ENCODE data around the gene SHISA8. TPM values are rescaled to one million over a fixed set of nuclear protein-coding genes. Genes with fewer than 3 reads are reported as not detected.
A peak's percentile ranks its signal among the peaks of the same experiment; 100 is the strongest.

SHISA8 gene
- total RNA-seq, 6 donors from 2014 or later, result 0.17 TPM; not detected in 5

DNA sequence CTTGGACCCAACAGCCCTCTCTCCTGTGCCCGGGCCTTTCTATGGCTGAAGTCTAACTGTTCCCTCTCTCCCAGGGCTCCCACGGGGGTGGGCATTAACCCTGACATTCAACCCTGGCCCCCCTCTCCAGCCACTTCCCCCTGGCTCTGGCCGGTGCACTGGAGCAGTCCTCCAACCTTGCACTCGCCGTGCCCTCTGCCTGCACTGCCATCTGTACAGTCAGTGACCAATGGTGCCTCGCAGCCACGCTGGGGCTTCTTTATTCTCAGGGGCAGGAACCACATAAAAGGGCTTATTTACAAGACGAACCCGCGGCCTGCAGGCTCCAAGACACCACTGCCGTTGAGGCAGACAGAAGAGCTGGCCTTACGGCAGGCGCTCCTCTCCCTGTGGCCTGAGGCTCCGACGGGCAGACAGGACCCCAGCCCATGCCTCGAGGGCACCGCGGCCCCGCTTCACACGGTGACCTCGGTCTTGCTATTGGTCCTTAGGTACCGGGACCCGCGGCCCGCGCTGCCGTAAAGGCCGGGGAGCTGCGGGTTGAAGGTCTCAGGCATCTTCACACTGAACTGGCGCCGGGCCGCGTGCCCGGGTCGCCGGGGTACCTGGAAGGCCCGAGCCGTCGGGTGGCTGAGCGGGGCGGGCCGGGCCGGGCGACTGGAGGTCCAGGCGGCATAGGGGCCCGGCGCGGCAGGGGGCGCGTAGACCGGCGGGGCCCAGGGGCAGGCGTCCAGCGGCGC, 5.4 kb downstream of the SHISA8 start:
- no peak for ATAC-seq (ENCODE audit: low FRiP score in 2 of 2)
- TF ChIP-seq POLR2A (IDR thresholded peaks at IDR 0.05), result no peak
- peak in 1 of 2 donors; percentile 87 for DNase-seq
- H3K4me1 ChIP-seq, result peaks cover 21 to 46% (median 27%) of the 10 kb centered on the region in 4 donors
- H3K27me3 ChIP-seq, result peaks cover 0 to 53% (median 39%) of the 10 kb centered on the region in 4 donors
- H3K4me3 ChIP-seq, result peak overlapping the region in 3 of 4 donors; percentile 28 to 40 (median 38)
- H3K36me3 ChIP-seq, result peaks cover 8 to 34% (median 22%) of the 10 kb centered on the region in 4 donors
- H3K27ac ChIP-seq, result no peak overlapping the region
- 49 to 58% methylated on average over 16 to 23 of the region's 55 CpGs for WGBS, 2 donors
- no peaks in the 10 kb centered on the region for H3K9me3 ChIP-seq

DNA sequence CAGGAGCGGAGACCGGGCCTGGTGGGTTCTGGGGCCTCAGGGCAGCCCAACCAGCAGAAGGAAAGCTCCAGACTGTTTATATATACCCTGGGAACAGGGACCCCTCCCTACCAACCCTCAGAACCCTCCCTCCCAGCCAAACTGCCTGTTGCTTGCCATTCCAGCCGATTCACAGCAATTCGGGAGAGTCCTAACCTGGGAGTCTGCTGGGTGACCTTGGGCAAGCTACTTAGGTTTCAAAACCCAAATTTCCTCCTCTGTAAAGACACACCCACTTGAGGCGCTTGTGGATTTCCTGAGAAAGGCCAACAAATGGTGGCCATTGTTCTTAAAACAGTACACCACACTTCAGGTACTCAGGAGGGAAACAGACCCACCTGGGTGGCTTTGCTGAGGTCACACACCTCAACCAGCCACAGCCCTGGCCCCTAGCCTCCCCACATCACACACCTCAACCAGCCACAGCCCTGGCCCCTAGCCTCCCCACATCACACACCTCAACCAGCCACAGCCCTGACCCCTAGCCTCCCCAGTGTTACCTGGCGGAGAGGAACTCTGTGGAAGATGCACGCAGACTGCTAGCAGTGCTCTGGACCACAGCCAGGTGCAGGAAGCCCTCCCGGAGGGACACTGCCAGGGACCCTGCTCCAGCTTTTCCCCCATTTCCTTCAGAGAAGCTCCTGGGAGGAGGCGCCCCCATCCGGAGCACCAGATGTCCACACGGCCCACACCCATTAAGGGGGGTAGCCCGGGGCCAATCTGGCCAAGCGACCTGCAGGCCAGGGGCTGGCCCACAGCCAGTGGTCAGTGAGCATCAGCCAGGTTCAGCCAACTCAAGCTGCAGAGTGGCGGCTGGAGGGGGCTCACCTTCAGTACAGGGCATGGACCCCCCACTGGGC, 6.2 kb downstream of the SHISA8 start:
- H3K27me3 ChIP-seq, result peaks cover 0 to 45% (median 33%) of the 10 kb centered on the region in 4 donors
- H3K4me1 ChIP-seq, result peaks cover 16 to 38% (median 25%) of the 10 kb centered on the region in 4 donors
- H3K27ac ChIP-seq, result no peak overlapping the region
- H3K36me3 ChIP-seq, result peaks cover 9 to 42% (median 31%) of the 10 kb centered on the region in 4 donors
- no peak overlapping the region for H3K4me3 ChIP-seq
- no peaks in the 10 kb centered on the region for H3K9me3 ChIP-seq
- peak in 1 of 2 donors; percentile 70 for DNase-seq
- 57 to 58% methylated on average over 6 to 10 of the region's 14 CpGs for WGBS, 2 donors
- TF ChIP-seq, protein P1, sequence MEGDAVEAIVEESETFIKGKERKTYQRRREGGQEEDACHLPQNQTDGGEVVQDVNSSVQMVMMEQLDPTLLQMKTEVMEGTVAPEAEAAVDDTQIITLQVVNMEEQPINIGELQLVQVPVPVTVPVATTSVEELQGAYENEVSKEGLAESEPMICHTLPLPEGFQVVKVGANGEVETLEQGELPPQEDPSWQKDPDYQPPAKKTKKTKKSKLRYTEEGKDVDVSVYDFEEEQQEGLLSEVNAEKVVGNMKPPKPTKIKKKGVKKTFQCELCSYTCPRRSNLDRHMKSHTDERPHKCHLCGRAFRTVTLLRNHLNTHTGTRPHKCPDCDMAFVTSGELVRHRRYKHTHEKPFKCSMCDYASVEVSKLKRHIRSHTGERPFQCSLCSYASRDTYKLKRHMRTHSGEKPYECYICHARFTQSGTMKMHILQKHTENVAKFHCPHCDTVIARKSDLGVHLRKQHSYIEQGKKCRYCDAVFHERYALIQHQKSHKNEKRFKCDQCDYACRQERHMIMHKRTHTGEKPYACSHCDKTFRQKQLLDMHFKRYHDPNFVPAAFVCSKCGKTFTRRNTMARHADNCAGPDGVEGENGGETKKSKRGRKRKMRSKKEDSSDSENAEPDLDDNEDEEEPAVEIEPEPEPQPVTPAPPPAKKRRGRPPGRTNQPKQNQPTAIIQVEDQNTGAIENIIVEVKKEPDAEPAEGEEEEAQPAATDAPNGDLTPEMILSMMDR (IDR thresholded peaks at IDR 0.05), result no peak
- TF ChIP-seq POLR2A (IDR thresholded peaks at IDR 0.05) (no peak), EP300 (IDR thresholded peaks at IDR 0.05) (no peak), POLR2AphosphoS5 (IDR thresholded peaks at IDR 0.05) (no peak)
- no peak for ATAC-seq (ENCODE audit: low FRiP score in 2 of 2)

DNA sequence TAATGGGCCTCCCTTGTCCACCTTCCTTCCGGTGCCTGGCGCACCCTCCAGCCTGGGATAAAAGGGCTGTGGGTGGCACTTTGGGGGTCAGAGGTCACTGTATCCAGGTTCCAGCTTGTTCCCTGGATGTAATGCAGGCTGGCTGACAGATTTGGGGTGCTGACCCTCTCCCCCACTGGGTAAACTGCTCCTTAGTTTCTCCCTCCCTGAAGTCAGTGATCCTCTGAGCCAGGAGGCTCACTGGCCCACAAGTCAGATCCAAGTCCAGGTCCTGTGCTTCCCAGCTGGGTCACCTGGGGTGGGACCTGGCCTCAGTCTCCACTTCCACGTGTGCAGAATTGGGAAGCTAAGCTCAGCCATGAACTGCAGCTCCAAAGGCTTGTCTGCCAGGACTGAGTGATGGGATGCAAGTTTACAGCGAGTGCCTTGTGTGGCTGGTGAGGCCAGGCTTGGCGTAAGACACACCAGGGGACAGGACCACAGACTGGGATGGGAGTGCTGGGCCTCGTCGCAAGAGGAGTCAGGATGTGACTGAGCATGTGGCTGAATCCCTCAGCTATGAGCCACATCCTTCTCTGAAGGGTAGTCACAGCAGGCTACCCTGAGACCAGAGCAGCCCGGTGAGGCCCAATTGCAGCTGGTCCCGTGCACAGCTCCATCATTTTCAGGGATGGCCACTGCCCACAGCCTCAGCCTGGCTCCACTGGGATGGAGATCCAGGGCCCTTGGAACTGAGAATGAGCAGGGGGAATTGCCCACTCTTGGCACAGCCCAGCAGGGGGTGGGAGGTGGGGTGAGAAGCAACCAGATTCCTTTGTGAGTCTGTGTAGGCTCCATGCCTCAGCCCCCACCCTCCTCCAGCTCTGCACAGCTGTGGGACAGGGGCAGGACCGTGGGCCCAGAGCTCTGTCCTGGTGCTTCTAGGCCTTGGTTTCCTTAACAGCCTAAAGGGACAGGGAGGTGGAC, 7.2 kb downstream of the SHISA8 start:
- Histone ChIP-seq H3K27ac (no peak overlapping the region), H3K36me3 (peaks cover 15 to 51% (median 40%) of the 10 kb centered on the region in 4 donors), H3K9me3 (no peaks in the 10 kb centered on the region), H3K27me3 (peaks cover 0 to 35% (median 27%) of the 10 kb centered on the region in 4 donors), H3K4me1 (peaks cover 16 to 38% (median 25%) of the 10 kb centered on the region in 4 donors), H3K4me3 (no peak overlapping the region)
- WGBS, 2 donors, result 73 to 90% methylated on average over 5 to 10 of the region's 10 CpGs
- ATAC-seq (ENCODE audit: low FRiP score in 2 of 2) (no peak), DNase-seq (no peak)
- no peak for TF ChIP-seq POLR2A (IDR thresholded peaks at IDR 0.05)
- TF ChIP-seq, protein P1 (IDR thresholded peaks at IDR 0.05), result no peak
- no peak for TF ChIP-seq EP300 (IDR thresholded peaks at IDR 0.05)
- TF ChIP-seq POLR2AphosphoS5 (IDR thresholded peaks at IDR 0.05), result no peak

DNA sequence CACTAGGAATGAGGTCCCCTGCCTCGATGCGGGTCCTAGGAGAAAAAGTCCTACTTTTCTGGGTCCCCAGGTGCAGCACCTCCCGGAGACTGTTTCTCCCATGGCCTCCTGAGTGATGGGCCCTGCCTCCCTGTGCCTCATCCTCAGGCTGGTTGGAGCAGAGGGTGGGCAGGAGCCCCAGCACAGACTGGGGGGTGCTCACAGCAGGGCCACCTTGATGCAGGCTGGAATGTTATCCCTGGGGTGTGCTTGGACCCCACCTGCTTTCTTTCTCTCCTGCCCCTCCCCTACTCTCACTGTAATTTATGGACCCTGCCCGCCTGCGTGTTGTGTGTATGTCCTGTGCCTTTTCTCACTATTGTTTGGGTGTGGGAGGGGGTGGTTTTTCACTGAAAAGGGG, 8.1 kb downstream of the SHISA8 start:
- Histone ChIP-seq H3K4me3 (no peak overlapping the region), H3K27me3 (peaks cover 0 to 26% (median 20%) of the 10 kb centered on the region in 4 donors), H3K36me3 (peaks cover 15 to 60% (median 49%) of the 10 kb centered on the region in 4 donors), H3K9me3 (no peaks in the 10 kb centered on the region), H3K27ac (no peak overlapping the region), H3K4me1 (peaks cover 16 to 38% (median 25%) of the 10 kb centered on the region in 4 donors)
- TF ChIP-seq POLR2A (IDR thresholded peaks at IDR 0.05), result no peak
- no peak for TF ChIP-seq EP300 (IDR thresholded peaks at IDR 0.05)
- TF ChIP-seq, protein P1 (IDR thresholded peaks at IDR 0.05), result no peak
- no peak for TF ChIP-seq POLR2AphosphoS5 (IDR thresholded peaks at IDR 0.05)
- WGBS, 2 donors, result 93 to 97% methylated on average over 4 to 5 of the region's 5 CpGs
- no peak for ATAC-seq (ENCODE audit: low FRiP score in 2 of 2)
- DNase-seq, result no peak

All from upper lobe of left lung (tissue), 6 donors.